Right hindlimb (tissue), 1 donor: ENCODE data around the gene IGFBP5.

Experiments used
- DNase-seq: peaks from one replicate; pipeline ENCODE4 v3.0.0-alpha.2; 2018

IGFBP5 gene

DNA sequence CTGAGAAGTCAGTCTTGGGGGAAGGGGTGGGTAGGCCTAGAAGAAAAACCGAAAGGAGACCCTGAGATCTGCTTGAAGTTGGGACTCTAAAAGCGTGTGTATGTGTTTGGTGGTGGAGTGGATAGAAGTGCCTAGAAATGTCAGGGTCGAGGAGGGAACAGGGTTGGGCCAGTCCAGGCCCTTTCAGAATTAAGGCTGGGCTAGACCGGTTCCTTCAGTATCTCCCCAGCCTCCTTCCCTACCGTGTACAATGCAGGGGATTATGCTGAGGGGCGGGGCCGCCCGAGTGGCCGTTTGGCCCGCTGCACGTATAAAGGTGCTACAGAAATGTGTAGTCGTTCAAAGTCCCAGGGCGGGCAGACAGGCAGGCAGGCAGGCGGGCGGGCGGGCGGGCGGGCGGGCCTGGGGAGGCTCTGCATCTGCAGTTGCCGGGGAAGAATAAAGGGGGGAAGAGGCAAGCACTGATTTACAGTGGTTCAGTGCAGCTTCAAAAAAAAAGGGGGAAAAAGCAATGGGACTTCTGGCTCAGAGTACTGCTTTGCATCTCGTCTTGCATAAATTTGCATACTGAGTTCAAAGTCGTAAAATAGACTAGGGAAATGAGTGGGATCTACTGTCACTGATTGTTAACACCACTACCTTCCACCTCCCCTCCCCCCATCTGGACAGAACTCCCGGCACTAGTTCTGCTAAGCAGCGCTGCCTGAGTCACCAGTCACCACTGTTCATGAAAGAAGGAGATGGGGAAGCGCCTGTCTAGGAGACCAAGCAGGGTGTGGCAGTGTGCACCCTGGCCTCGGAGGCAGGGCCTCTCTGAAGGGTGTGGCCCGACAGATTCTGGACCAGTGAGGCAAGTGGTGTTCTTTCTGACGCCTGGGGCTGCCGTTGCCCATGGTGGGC lies 58.5 kb downstream of the IGFBP5 start:
- DNase-seq: peak; percentile 39

DNA sequence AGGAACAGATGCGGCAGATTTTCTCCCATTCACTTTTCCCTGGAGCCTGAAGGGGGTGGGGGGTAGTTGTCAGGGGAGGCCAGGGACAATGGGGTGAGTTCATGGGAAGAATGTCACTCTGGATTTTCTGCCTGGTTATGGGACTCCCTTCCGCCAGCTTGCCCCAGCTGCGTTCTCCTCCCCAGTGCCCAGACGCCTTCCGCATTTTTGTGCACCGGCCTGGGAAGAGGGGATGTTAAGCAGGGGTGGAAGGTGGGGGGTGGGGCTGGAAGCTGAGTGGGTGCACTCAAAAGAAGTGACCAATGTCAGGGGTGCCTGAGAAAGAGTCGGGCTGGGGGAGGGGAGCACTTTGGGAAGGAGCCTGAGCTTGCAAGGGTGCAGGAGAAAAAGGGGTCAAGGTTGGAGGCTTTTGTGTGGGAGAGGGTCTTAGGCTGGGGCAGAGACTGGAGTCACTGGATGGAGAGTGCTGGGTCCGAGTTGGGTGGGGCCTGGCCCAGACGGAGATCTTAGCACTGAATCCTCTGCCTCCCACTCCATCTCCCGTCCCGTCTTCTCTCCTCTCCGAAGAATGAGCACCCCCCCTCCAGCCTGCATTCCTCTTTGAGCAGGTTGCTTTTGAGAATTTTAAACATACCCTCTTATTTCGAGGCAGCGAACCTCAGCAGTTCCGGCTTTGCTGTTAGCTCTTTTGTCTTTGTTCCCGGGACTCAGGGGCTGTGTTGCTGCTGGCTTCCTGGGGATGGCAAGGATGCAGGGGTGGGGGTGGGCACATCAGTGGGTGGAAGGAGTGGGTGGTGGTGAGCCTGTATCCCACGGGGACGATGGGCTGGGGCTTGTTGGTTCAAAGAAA lies 59.4 kb downstream of the IGFBP5 start:
- peak; percentile 72 for DNase-seq

DNA sequence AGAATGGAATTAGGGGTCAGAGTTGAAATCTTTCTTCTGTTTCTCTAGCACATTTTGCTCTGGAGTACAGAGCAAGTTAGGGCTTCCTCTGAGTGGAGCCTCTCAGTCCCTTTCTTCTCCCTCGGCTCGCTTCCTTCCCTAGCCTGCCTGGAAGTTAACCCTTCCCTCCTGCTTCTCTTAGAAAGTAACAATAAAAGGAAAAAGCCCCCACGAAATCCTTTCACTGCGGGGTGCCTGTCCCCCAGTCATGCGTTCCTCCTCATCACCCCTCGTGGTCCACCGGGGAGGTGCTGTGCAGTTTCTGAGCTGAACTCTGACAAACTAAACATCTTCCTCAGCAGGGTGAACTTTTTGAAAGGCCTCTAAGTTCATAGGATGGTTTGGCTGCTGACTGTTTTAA lies 60.2 kb downstream of the IGFBP5 start:
- no peak for DNase-seq

DNA sequence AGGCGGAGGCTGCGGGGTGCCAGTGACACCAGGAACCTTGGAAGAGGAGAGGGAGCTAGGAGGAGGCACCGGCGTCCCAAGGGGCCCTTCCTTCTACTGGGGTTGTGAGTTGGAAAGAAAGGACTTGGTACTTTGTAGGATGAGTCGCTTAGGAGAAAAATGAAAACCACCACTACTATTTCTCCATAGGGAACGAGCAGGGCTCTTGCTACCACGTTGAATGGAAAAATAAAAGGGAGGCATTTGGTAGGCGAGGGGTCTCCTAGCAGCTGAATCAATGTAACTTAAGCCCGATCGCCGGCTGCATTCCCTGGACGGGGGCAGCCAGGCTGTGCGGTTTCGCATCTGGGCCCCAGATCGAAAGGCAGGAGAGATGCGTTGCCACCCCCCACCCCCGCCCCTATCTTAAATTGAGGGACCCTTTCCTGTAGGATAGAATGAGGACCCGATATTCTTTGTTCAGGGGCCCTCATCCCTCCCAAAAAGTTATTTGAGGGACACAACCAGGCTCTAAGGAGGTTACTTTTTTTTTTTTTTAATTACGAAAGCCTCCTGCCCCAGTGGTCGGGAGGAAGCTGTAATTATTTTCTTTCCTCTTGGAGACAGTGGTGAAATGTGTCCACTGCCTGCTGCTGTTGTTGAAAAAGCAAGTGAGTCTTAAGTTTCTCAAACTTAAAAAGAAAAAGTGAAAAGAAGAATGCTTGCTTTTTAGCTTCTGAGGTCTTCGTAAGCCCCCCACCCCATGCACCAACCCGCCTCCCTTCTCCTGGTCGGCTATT lies 60.8 kb downstream of the IGFBP5 start:
- DNase-seq: peak; percentile 62

DNA sequence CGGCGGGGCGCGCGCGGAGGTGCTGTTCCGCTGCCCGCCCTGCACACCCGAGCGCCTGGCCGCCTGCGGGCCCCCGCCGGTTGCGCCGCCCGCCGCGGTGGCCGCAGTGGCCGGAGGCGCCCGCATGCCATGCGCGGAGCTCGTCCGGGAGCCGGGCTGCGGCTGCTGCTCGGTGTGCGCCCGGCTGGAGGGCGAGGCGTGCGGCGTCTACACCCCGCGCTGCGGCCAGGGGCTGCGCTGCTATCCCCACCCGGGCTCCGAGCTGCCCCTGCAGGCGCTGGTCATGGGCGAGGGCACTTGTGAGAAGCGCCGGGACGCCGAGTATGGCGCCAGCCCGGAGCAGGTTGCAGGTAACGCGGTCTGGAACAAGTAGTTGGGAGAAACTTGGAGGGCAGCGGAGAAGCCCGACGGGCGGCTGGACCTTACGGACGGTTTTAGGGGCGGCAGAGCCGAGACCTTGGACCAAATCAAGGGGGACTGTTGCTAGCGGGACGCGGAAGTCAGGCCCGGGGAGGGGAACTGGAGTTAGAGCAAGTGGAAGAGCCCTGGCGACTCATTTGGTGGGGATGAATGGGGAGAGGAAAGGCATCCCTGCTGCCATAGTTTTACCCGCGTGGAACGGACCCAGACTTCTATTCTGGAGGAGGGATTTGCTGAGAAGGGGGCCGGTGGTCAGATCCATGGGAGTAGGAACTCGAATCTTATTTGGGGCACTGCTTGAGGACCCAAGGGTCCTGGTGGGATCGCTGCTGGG lies 61.6 kb downstream of the IGFBP5 start:
- DNase-seq: no peak

DNA sequence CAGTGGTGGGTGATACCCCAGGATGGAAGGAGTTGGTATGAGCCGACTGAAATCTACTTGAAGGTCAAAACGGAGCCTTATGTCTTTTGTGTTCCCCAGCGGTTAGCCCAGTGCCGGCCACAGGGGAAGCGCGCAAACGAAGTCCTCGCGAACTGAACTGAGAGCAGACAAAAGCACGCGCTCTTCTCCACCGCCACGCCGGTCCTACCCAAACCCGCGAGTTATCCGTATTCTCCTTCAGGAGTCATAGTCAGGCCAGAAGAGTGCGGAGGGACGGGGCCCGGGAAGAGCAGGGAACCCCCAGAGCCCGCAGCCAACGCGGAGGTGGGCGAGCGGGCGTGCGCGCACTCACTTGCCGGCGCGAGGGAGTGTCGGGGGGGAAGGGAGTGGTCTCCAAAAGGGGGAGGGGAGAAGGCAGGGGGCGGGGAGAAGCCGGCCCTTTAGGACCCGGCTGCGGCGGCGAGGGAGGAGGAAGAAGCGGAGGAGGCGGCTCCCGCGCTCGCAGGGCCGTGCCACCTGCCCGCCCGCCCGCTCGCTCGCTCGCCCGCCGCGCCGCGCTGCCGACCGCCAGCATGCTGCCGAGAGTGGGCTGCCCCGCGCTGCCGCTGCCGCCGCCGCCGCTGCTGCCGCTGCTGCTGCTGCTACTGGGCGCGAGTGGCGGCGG lies 62.3 kb downstream of the IGFBP5 start, which contains the start of gene IGFBP2:
Gene IGFBP2 (plus strand): TSS at position 469 of the 664 bp plus-strand sequence. CDS start 104 bp downstream, at position 573.
- DNase-seq: peak; percentile 86

DNA sequence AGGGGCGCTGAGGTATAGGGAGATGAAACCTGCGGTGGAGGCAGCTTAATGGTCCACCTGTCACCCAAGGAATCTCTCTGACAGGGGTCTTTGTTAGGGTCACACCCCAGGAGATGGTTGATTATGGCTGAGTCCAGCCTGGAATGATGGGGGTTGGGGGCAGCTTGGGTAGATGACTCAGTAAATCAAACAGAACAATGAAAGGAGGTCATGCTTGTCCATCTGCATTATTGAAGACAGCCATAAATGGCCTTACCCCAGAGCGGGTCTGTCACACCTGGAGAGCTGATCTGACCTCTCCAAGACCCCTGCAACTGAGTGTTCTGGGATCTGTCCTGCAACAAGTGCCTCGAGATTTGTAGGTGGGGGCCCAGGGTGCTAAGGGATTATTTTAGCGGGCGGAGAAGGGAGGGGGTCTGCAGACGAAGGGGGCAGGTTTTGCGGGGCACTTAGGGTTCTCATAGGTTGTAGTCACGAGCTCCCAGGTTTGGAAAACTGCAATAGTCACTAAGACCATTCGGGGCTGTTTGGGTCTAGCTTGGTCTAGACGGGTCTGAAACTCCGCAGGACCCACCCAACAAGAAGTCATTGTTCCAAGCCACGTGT lies 62.9 kb downstream of the IGFBP5 start:
- no peak for DNase-seq

DNA sequence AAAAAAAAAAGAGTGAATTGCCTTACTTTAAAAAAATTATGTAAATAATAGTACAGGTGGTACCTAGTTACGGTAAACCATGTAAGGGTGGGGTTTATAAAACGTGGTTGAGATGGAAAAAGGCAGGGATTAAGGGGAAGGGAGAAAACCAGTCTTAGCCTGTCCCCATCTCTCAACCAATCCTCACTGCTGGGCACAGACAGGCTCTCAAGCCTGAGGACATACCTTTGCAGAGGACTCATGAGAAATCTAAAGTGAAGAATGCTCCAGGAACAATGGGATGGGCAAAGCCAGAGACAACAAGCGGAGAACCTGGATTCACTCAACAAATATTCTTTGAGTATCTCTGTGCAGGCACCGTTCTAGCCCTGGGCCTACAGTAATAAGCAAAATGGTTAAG lies 65.6 kb downstream of the IGFBP5 start:
- no peak for DNase-seq

DNA sequence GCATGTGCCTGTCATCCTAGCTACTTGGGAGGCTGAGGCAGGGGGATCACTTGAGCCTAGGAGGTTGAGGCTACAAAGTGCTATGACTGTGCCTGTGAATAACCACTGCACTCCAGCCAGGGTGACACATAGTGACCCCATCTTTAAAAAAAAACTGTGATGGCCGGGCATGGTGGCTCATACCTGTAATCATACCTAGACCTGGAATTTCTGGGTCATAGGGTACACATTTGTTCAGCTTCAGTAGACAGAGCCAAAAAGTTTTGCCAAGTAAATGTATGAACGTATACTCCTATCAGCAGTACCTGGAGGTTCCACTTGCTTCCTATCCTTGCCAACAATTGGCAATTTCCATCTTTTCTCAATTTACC lies 68.5 kb downstream of the IGFBP5 start:
- DNase-seq: no peak

DNA sequence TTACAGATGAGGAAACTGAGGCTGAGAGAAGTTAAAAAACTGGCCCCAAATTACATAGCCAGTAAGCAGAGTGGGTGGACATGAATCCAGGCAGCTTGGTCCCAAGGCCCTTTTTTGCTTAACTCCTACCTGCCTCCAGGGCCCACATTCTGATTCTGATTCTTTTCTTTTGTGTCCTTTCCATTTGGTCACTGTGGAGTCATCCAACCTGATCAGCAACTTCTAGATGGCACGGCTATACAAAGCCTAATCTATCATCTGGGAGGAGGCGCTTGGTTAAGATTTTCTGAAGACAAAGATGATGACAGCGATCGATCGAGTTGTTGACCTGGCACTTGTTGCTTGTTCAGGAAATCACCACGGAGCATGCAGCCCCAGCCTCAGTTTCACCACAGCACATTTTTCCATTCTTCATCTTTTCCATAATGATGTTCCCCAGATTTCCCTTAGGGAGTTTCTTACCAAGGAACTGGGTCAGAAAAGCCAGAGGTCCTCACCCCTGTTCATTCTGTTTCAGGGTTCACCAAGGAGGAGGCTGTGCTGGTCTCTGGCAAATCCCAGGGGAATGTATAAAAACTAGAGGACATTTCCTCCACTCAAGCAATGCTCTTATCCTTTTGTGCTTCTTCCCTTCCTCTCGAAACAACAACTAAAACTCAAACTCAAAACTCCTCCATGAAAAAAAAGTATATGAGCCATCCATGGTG lies 69.0 kb downstream of the IGFBP5 start:
- DNase-seq: no peak

DNA sequence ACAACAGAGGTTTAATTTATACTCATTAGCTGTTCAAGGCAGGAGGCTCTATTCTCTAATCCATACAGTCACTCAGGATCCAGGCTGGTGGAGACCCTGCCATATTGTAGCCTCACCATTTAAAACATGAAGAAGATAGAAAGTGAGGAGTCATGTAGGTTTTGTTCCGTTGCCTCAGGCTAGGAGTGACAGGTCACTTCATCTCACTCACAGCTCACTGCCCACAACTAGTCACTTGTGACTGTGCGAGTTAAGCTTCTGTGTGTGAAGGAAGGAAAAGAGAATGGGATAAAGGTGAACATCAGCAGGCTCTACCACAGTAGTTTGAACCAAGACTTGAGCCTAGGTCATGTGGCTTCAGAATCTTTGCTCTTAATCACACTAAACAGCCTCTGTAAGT lies 71.1 kb downstream of the IGFBP5 start:
- DNase-seq: no peak

DNA sequence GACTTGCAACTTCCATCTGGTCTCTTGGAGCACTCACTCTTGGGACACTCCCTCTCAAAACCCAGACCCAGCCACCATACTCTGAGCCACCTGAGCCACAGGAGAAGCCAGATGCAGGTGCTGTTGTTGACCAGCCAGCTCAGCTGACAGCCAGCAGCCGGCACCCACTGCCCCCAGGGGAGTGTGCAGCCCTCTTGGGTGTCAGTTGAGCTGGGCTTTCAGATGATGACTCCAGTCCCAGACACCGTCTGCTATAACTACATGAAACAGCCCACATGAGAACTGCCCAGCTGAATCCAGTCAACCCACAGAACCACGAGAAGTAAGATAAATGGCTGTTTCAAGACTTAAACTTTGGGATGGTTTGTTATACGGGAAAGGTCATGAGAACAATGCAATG lies 72.8 kb downstream of the IGFBP5 start:
- no peak for DNase-seq
